HG03342 (cell line): ENCODE measurements around the gene FAR1.
"Not testable (repeated sequence)": the region's sequence is repeated elsewhere in the genome, so short reads cannot be mapped to it uniquely, and the experiment has no call there.

Experiments
- ATAC-seq: cut with Tn5 transposase; IDR thresholded peaks from one replicate; pipeline ENCODE4 v1.9.1; 2021; ENCODE audit warnings: mild to moderate bottlenecking, moderate library complexity; ENCODE audit not compliant: unreplicated experiment

Gene FAR1

DNA sequence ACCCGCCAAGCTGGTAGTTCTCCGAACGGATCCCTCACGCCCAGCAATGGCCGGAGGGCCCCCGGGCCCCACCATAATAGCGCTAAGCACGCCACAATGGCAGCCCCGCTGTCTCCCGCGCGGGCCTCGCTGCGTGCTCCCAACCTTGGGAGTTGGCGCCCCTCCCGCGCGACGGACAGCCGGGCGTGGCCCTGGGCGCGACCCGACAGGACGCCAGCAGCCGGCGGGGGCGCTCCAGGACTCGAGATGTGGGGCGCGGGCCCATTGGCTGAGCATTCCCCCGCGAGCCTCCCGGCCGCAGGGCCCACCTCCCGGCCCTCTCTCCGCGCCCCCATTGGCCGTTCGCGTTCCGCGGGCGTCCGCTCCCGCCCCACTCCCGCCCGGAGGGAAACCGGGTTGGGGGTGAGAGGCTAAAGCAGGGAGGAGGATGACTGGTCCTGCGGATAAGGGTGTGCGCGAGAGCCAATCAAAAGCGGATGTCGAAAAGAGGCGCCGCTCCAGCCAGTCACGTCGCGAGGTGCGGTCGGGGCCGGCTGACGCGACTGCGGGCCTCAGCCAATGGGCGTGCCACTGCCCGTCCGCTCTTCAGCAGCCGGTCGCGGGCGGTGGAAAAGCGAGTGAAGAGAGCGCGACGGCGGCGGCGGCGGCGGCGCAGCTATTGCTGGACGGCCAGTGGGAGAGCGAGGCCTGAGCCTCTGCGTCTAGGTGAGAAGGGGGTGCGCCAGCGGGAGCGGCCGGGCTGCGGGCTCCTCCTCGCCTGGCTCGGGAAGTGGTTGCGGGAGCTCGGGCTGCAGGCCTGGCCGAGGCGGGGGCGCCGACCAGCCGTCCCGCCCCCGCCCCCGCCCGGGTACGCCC lies at the start of gene FAR1:
Gene FAR1 (plus strand): TSS at position 567 of the 855 bp plus-strand sequence. CDS start 26,098 bp downstream, outside the sequence.
- ATAC-seq, result peak; percentile 86

DNA sequence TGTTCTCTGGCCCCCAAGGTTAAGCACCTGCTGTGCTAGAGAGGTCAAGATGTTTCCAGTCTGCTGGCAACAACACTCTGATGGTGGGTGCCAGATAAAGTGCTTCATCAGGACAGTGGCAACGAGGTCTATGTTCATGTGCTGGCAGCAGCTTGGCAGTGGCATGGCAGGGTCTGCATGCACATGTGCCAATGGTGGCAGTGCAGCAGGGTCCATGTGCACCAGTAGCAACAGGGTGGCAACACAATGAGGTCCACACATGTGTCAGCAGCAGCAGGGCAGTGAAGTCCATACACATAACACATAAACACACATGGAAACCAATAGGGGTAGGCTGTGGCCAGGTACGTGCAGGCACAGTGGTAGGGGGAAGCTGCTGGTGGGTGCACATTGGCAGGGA lies 48.4 kb upstream of the FAR1 start:
- ATAC-seq, result no peak

GRCh38 chr11:13626818-13627217 lies 41.6 kb upstream of the FAR1 start:
- ATAC-seq, result not testable (repeated sequence)

DNA sequence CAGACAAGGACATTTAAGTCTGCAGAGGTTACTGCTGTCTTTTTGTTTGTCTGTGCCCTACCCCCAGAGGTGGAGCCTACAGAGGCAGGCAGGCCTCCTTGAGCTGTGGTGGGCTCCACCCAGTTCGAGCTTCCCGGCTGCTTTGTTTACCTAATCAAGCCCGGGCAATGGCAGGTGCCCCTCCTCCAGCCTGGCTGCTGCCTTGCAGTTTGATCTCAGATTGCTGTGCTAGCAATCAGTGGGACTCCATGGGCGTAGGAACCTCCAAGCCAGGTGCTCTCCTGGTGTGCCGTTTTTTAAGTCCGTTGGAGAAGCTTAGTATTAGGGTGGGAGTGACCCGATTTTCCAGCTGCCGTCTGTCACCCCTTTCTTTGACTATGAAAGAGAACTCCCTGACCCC lies 39.8 kb upstream of the FAR1 start:
- ATAC-seq, result not testable (repeated sequence)

DNA sequence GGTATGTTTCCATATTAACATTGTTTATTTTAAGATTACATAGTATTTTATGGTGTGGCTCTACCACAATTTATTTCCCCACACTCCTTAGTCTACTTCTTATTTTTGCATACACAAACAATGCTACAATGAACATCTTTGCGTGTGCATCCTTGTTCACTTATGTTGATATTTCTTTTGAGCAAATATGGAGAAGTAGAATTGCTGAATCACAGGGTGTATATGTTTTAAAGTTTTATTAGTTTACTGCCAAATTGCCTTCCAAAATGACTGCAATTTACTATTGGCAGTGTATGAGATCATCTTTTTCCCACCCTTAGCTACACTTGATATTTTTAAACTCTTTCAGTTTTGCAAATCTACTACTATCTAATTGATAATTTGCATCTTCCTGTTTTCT lies 38.7 kb upstream of the FAR1 start:
- ATAC-seq, result no peak

DNA sequence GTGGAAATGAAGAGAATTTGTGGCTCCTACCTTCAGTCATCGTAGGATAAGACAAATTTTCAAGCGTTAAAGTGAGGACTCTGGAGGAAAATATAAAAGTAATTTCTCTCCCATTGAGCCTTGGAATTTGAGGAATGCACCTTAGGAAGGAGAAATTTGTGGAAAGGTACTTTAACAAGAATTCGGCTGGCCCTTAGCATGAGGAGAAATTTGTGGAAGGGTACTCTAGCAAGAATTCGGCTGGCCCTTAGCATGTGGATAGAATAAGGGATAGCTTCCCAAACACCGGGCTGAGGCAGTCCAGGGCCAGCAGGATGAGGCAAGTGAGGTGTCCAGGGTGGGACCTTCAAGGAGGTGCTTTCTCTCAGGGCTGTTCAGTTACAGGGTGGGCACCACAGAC lies 33.2 kb upstream of the FAR1 start:
- ATAC-seq, result no peak

DNA sequence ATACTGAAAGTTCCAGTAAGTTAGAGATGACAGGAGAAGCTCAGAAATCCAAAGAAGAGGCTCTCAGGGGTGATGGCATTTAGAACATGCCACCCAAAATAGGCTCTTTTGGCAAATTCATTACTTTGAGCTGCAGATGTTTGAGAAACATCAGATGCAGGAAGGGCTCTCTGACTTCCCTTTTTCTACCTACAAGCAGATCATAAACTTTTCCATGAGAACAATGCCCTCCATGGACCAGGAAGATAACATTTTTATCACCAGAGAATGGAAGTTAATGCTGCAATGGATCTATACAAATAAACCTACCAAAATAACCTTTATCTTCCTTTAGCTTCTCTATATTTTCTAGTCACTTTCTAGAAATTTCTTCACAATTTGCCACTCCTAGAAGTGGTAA lies 32.7 kb upstream of the FAR1 start:
- no peak for ATAC-seq

- ATAC-seq, result no peak
Measured at GRCh38 chr11:13637125-13638069, 31.1 kb upstream of the FAR1 start.

DNA sequence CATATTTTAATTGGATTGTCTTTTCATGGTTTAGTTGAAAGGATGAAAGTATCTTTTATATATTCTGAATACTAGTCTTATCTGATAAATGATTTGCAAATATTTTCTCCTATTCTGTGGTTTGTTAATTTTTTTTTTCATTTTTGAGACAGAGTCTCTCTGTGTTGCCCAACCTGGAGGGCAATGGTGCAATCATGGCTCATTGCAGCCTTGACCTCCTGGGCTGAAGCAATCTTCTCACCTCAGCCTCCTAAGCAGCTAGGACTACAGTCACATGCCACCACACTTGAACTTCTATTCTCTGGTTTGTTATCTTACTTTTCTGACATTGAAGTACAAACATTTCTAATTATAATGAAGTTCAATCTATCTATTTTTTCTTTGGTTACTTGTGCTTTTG lies 30.0 kb upstream of the FAR1 start:
- ATAC-seq, result no peak

DNA sequence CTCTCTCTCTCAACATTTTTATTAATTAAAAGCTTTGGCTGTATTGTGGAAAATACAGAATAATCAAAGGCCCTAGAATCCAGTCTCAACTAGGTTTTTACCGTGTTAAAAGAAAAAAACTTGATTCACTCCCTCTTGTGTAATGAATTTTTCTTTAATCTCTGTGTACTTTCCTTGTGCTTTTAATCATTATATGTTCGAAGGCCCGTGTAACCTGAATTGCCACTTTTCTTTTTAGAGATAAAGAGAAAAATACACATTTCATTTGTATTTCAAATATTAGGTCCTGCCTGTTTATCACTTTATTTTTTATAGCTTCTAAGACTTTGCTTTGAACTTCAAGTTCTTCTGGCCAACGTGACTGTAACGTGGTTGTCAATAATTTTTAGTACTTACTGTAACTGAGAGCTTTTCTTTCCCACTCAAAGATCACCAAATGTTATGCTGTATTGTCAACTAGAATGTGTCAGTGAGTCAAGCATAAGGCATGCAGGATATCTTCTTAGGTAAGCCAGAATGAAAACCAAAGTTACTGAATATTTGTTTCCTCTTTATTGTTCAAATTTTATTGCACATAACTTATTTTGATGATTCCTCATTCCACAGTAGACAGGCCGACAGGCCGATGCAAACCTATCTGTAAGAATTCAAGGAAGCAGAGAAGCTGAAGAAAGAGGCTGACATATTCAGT lies 23.3 kb upstream of the FAR1 start:
- ATAC-seq, result no peak

- ATAC-seq, result no peak
Measured at GRCh38 chr11:13647391-13647790, 21.1 kb upstream of the FAR1 start.

DNA sequence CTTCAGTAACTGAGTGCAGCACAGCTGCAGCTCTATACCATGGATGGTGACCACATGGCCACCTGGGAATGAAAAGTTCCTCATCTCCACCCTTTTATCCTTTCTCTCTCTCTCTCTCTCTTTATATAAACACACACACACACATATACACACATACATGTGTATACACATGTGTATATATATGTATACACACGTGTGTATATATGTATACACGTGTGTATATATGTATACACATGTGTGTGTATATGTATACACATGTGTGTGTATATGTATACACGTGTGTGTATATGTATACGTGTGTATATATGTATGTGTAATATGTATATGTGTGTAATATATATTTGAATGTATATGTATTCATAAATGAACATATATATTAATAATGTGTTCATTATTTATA lies 18.8 kb upstream of the FAR1 start:
- ATAC-seq, result no peak

GRCh38 chr11:13651515-13651914 lies 17.0 kb upstream of the FAR1 start:
- not testable (repeated sequence) for ATAC-seq

DNA sequence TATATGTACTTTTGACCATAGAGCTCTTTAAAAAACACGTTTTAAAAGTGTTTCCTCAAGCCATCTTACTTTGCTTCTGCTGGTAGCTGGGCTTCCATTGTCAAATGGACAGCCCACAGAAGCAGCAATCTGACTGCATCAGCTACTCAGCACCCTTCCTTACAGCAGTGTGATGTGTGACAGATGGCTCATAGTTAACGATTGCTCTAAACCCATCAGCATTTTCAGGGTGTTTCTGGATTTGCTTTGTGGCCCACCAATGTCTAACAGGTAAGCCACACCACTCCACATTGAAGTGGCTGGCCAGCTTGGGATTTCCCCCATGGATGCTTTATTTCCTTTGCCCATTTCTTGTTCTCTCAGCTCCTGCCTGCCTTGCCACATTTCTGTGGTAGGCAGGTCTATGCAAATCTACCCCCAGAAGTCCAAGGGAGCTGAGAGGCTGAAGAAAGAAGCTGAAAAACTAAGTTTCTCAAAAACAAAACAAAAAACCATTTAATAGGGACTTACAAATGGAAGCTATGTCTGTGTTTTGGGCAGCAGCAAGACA lies 7.3 kb upstream of the FAR1 start:
- no peak for ATAC-seq

GRCh38 chr11:13663631-13664071 lies 4.8 kb upstream of the FAR1 start:
- ATAC-seq, result no peak

GRCh38 chr11:13664351-13664750 lies 4.1 kb upstream of the FAR1 start:
- ATAC-seq, result no peak

DNA sequence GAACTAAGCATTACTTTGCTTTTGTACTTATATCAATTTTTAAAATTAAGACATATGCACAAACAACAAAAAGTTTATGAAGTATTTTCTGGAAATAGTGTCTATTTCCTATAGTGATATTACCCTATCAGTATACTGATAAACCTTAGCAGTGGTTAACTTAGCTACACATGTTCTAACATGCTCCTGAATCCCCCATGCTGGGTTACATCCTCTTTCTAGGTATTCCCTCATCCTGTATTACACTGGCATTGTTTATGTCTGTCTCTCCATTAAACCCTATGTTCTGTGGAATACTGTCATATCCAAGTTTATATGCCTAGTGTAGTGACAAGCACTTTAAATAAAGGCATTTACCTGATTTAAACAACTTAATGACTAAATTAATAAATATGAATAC lies 1.8 kb upstream of the FAR1 start:
- ATAC-seq, result no peak

- ATAC-seq, result no peak
Measured at GRCh38 chr11:13667245-13667644, 1.2 kb upstream of the FAR1 start.

DNA sequence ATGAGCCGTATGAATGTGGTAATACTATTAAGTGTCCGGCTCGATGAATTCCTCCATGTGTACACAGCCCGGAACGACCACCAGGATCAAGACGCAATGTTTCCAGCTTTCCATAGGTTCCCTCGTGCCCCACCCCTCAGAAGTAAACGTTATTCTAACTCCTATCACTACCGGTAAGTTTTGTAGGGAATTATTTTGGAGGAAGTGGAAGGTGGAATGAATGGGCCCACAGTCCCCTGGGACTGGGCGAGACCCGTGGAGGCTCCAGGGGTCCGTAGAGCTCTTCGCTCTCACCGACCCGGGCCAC lies 720 bp upstream of the FAR1 start:
- no peak for ATAC-seq

GRCh38 chr11:13668957-13669521 lies 571 bp downstream of the FAR1 start:
- ATAC-seq, result peak; percentile 16
